OCI-LY7 (cell line): ENCODE results near the gene SHC2. TPM values are rescaled to one million over a fixed set of nuclear protein-coding genes. Genes with fewer than 3 reads are reported as not detected.
"Not testable (repeated sequence)": the region's sequence is repeated elsewhere in the genome, so short reads cannot be mapped to it uniquely, and the experiment has no call there.

ENCODE experiments used
- BruUV-seq: library from RNA; stranded (reverse); fragments of 400-500 nt; replicated peaks from 2 replicates; lab custom pipeline; 2021; lab: Mats Ljungman, UMichigan
- CTCF ChIA-PET: fragments of 300-600 bp; sonication (Branson Sonifier 250); formaldehyde crosslinking; loops from one replicate; lab custom pipeline; 2022; ENCODE audit warnings: antibody characterized with exemption; ENCODE audit not compliant: unreplicated experiment; lab: Charles Lee
- POLR2A ChIA-PET: fragments of 300-600 bp; sonication (Branson Sonifier 250); formaldehyde crosslinking; loops from one replicate; lab custom pipeline; 2022; ENCODE audit warnings: antibody characterized with exemption; lab: Charles Lee
- DNase-seq: peaks from one replicate; pipeline ENCODE4 v3.0.0-alpha.2; 2015; ENCODE audit warnings: low spot score
- H2AFZ ChIP-seq: fragments of 200-600 bp; sonication (generic), shearing (Covaris generic); 2 replicates; pipeline ENCODE4 v1.6.1; 2014; ENCODE audit warnings: mild to moderate bottlenecking, antibody characterized with exemption, low read length, moderate library complexity
- H3K27ac ChIP-seq: fragments of 200-600 bp; sonication (generic); 2 replicates; pipeline ENCODE4 v1.5.1; 2014; ENCODE audit warnings: mixed run types, low read depth, mild to moderate bottlenecking, moderate library complexity, low read length, inconsistent platforms; ENCODE audit not compliant: poor library complexity, severe bottlenecking
- H3K36me3 ChIP-seq: fragments of 200-600 bp; sonication (generic); 2 replicates; pipeline ENCODE4 v1.6.1; 2014; ENCODE audit warnings: mild to moderate bottlenecking, antibody characterized with exemption, low read length, moderate library complexity, mixed read lengths; ENCODE audit not compliant: insufficient read depth
- H3K4me1 ChIP-seq: fragments of 200-600 bp; sonication (generic); 2 replicates; pipeline ENCODE4 v1.5.1; 2014; ENCODE audit warnings: mild to moderate bottlenecking, low read length; ENCODE audit not compliant: insufficient read depth, poor library complexity, severe bottlenecking
- H3K4me2 ChIP-seq: fragments of 200-600 bp; sonication (generic); 2 replicates; pipeline ENCODE4 v1.6.1; 2014; ENCODE audit warnings: mild to moderate bottlenecking, low read length
- H3K4me3 ChIP-seq: fragments of 200-600 bp; sonication (generic); 2 replicates; pipeline ENCODE4 v1.5.1; 2014; ENCODE audit warnings: mild to moderate bottlenecking, low read depth, low read length; ENCODE audit not compliant: poor library complexity, severe bottlenecking
- H3K79me2 ChIP-seq: fragments of 200-600 bp; sonication (generic); 2 replicates; pipeline ENCODE4 v1.6.1; 2016; ENCODE audit warnings: low read depth, mild to moderate bottlenecking, low read length, moderate library complexity, mixed read lengths; ENCODE audit not compliant: insufficient read depth
- H3K9me2 ChIP-seq: fragments of 200-600 bp; sonication (generic); 2 replicates; pipeline ENCODE4 v1.6.1; 2016; ENCODE audit warnings: mild to moderate bottlenecking, low read length, mixed read lengths; ENCODE audit not compliant: insufficient read depth
- H3K9me3 ChIP-seq: fragments of 200-600 bp; sonication (generic); 2 replicates; pipeline ENCODE4 v1.6.1; 2014; ENCODE audit warnings: mild to moderate bottlenecking, mixed run types, low read length, mixed read lengths
- H4K20me1 ChIP-seq: fragments of 200-600 bp; sonication (generic); 2 replicates; pipeline ENCODE4 v1.6.1; 2014; ENCODE audit warnings: mild to moderate bottlenecking, antibody characterized with exemption, low read length, moderate library complexity, mixed read lengths; ENCODE audit not compliant: insufficient read depth
- intact Hi-C: fragments of 100-400 bp; cut with micrococcal nuclease; formaldehyde crosslinking; loops from one replicate; pipeline ENCODE4 v1.10.0; 2022; ENCODE audit not compliant: unreplicated experiment
- total RNA-seq, 2 experiments: library from RNA; depleted of rRNA in 1 of 2; stranded (reverse); fragments of >200 nt in 1 of 2; shearing (Covaris generic) in 1 of 2; gene quantifications; 2 replicates each; pipeline ENCODE4 v1.2.3, GENCODE V29; 2014 to 2022
- TF ChIP-seq, protein P1 (sequence below): fragments of 200-600 bp; sonication (generic); conservative IDR thresholded peaks from 2 replicates; pipeline ENCODE4 v1.5.1; 2014; ENCODE audit warnings: mild to moderate bottlenecking, antibody characterized with exemption, low read length, moderate library complexity, mixed read lengths

The SHC2 gene
- total RNA-seq, 2 experiments from 2014 or later = 0.28 to 0.65 TPM

- Histone ChIP-seq H3K4me3 (peak overlapping the region; percentile 56), H3K9me3 (no peaks in the 10 kb centered on the region; the same call in 1 of the 2 replicates), H3K9me2 (no peaks in the 10 kb centered on the region), H3K36me3 (no peaks in the 10 kb centered on the region), H2AFZ (peak overlapping the region; percentile 70; the same call in 1 of the 2 replicates), H3K27ac (peak overlapping the region; percentile 88), H4K20me1 (no peaks in the 10 kb centered on the region), H3K4me2 (peak overlapping the region; percentile 67), H3K4me1 (peaks cover 37% of the 10 kb centered on the region), H3K79me2 (no peaks in the 10 kb centered on the region)
- TF ChIP-seq, protein P1, sequence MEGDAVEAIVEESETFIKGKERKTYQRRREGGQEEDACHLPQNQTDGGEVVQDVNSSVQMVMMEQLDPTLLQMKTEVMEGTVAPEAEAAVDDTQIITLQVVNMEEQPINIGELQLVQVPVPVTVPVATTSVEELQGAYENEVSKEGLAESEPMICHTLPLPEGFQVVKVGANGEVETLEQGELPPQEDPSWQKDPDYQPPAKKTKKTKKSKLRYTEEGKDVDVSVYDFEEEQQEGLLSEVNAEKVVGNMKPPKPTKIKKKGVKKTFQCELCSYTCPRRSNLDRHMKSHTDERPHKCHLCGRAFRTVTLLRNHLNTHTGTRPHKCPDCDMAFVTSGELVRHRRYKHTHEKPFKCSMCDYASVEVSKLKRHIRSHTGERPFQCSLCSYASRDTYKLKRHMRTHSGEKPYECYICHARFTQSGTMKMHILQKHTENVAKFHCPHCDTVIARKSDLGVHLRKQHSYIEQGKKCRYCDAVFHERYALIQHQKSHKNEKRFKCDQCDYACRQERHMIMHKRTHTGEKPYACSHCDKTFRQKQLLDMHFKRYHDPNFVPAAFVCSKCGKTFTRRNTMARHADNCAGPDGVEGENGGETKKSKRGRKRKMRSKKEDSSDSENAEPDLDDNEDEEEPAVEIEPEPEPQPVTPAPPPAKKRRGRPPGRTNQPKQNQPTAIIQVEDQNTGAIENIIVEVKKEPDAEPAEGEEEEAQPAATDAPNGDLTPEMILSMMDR = no peak
- BruUV-seq = TSS peak; percentile 90
- intact Hi-C loops = no loop called here
- ChIA-PET POLR2A (interaction anchor here (0.6 to 1.0 kb wide), 2 partner anchors 40 to 346 kb away, joined by 3 to 6 read pairs; no protein-coding TSS in a partner anchor), CTCF (interaction anchor here (0.6 kb wide), 1 partner anchor 14 kb away, joined by 3 read pairs; no protein-coding TSS in a partner anchor)
- no peak for DNase-seq
These were observed 77.8 kb downstream of the SHC2 start for GRCh38 chr19:383040-383439.

GRCh38 chr19:382578-382977 lies 78.3 kb downstream of the SHC2 start:
- H3K36me3 ChIP-seq, H3K9me3 ChIP-seq, BruUV-seq, H4K20me1 ChIP-seq, H3K9me2 ChIP-seq, H3K79me2 ChIP-seq: not testable (repeated sequence)
- Histone ChIP-seq H2AFZ (peak overlapping the region; percentile 70; the same call in 1 of the 2 replicates), H3K4me3 (peak overlapping the region; percentile 56), H3K27ac (peak overlapping the region; percentile 88), H3K4me1 (peaks cover 37% of the 10 kb centered on the region), H3K4me2 (peak overlapping the region; percentile 67)
- peak; percentile 72 for DNase-seq
- ChIA-PET CTCF (interaction anchor here (0.6 kb wide), 1 partner anchor 14 kb away, joined by 3 read pairs; no protein-coding TSS in a partner anchor), POLR2A (interaction anchor here (0.6 to 1.0 kb wide), 2 partner anchors 39 to 347 kb away, joined by 3 to 6 read pairs; no protein-coding TSS in a partner anchor)
- intact Hi-C loops = loop anchor here (1.0 kb wide), 1 partner anchor 129 kb away; no protein-coding TSS in a partner anchor

DNA sequence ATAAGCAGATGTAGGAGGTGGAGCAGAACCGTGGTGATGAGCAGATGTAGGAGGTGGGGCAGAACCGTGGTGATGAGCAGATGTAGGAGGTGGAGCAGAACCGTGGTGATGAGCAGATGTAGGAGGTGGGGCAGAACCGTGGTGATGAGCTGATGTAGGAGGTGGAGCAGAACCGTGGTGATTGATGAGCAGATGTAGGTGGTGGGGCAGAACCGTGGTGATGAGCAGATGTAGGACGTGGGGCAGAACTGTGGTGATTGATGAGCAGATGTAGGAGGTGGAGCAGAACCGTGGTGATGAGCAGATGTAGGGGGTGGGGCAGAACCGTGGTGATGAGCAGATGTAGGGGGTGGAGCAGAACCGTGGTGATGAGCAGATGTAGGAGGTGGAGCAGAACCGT lies 78.9 kb downstream of the SHC2 start:
- intact Hi-C loops = loop anchor here (1.0 kb wide), 1 partner anchor 129 kb away; no protein-coding TSS in a partner anchor
- POLR2A ChIA-PET = interaction anchor here (1.0 kb wide), 1 partner anchor 38 kb away, joined by 3 read pairs; no protein-coding TSS in a partner anchor
- H3K9me2 ChIP-seq, H3K9me3 ChIP-seq, CTCF ChIA-PET, H2AFZ ChIP-seq, BruUV-seq, H4K20me1 ChIP-seq, H3K79me2 ChIP-seq, H3K36me3 ChIP-seq, H3K4me3 ChIP-seq, H3K4me2 ChIP-seq: not testable (repeated sequence)
- DNase-seq = peak; percentile 50
- peaks cover 37% of the 10 kb centered on the region for H3K4me1 ChIP-seq
- H3K27ac ChIP-seq = peak overlapping the region; percentile 78

DNA sequence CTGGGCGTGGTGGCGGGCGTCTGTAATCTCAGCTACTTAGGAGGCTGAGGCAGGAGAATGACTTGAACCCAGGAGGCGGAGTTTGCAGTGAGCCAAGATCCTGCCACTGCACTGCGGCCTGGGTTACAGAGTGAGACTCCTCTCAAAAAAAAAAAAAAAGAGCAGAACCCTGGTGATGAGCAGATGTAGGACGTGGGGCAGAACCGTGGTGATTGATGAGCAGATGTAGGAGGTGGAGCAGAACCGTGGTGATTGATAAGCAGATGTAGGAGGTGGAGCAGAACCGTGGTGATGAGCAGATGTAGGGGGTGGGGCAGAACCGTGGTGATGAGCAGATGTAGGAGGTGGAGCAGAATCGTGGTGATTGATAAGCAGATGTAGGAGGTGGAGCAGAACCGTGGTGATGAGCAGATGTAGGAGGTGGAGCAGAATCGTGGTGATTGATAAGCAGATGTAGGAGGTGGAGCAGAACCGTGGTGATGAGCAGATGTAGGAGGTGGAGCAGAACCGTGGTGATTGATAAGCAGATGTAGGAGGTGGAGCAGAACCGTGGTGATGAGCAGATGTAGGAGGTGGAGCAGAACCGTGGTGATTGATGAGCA lies 80.1 kb downstream of the SHC2 start:
- H3K4me1 ChIP-seq = peaks cover 37% of the 10 kb centered on the region
- H3K4me2 ChIP-seq, H3K4me3 ChIP-seq, POLR2A ChIA-PET, H3K9me2 ChIP-seq, DNase-seq, H4K20me1 ChIP-seq, H3K27ac ChIP-seq, CTCF ChIA-PET, H3K9me3 ChIP-seq, H2AFZ ChIP-seq, BruUV-seq, H3K79me2 ChIP-seq, H3K36me3 ChIP-seq, intact Hi-C loops: not testable (repeated sequence)
